Fibroblast of mammary gland (primary cell): Measurements from ENCODE around the gene ZNF22.
A peak's percentile ranks its signal among the peaks of the same experiment; 100 is the strongest.

Experiments
- DNase-seq: peaks from one replicate; pipeline ENCODE4 v3.0.0-alpha.2; 2010; ENCODE audit warnings: low read depth
- H3K4me3 ChIP-seq: 2 replicates; pipeline ENCODE4 v1.5.1; 2011; ENCODE audit warnings: low read depth, mild to moderate bottlenecking, low read length, moderate library complexity; ENCODE audit not compliant: control insufficient read depth
- TF ChIP-seq, protein P1 (sequence below): conservative IDR thresholded peaks from 2 replicates; pipeline ENCODE4 v1.5.1; 2011; ENCODE audit warnings: low read depth, low read length, inconsistent platforms; ENCODE audit not compliant: control insufficient read depth, insufficient read depth

The ZNF22 gene

GRCh38 chr10:44965651-44966097 is 35.0 kb upstream of the ZNF22 start:
- TF ChIP-seq, protein P1, sequence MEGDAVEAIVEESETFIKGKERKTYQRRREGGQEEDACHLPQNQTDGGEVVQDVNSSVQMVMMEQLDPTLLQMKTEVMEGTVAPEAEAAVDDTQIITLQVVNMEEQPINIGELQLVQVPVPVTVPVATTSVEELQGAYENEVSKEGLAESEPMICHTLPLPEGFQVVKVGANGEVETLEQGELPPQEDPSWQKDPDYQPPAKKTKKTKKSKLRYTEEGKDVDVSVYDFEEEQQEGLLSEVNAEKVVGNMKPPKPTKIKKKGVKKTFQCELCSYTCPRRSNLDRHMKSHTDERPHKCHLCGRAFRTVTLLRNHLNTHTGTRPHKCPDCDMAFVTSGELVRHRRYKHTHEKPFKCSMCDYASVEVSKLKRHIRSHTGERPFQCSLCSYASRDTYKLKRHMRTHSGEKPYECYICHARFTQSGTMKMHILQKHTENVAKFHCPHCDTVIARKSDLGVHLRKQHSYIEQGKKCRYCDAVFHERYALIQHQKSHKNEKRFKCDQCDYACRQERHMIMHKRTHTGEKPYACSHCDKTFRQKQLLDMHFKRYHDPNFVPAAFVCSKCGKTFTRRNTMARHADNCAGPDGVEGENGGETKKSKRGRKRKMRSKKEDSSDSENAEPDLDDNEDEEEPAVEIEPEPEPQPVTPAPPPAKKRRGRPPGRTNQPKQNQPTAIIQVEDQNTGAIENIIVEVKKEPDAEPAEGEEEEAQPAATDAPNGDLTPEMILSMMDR, result no peak
- no peak for DNase-seq
- H3K4me3 ChIP-seq, result no peak overlapping the region

- TF ChIP-seq, protein P1, result no peak
- H3K4me3 ChIP-seq, result no peak overlapping the region
Measured at GRCh38 chr10:44966129-44966815, 34.5 kb upstream of the ZNF22 start.

DNA sequence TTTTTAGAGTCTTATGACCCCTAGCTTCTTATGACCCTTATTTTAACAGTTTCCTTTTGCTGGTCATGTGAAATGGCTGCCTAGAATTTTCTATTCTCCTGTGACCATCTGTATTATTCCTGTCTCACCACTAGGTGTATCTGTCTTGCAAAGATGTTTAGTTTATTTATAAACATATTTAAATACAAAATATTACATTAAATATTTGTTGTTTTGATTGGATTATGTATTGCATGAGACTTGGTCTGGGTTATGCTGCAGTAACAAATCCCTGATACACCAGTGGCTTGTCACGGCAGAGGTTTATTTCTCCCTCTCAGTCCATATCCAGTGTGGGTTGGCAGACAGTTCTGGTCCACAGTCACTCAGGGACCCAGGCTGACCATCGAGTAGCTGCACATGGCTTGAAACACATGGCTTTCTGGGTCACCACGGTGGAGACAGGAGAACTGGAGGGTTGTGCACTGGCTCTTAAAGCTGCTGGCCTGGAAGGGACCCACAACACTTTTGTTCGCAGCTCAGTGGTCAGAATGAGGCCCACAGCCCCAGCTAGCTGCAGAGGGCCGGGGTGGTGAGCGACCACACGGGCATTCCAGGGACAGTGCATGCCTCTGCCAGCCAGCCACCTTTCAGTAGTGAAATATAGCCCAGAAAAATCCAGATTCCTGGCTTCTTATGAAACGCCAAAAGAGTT is 33.8 kb upstream of the ZNF22 start:
- TF ChIP-seq, protein P1, result peak; percentile 17
- no peak for DNase-seq
- H3K4me3 ChIP-seq, result no peak overlapping the region

More at GRCh38 chr10:44966129-44966815, 34.5 kb upstream of the ZNF22 start:
- no peak for DNase-seq

- DNase-seq, result no peak
- no peak overlapping the region for H3K4me3 ChIP-seq
- TF ChIP-seq, protein P1, result no peak
Measured at GRCh38 chr10:44967616-44968015, 33.1 kb upstream of the ZNF22 start.

DNA sequence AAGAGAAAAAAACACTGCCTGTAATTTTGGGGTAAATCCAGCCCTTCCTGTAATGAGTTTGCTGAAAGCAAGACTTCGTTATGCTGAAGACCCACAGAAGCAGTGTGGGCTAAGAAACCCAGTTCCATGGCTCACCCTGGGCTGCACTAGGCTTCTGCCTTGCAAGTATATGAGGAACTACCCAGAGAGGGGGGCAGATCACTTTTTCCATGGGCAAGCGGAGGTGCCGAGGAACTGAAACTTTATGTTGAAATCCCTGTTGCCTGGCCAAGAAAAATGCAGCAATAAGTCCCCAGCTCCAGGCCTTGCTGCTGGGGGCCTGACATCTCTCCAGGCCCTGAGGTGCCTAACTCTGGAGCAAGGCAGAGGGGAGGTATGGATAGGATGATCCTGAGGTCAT is 32.6 kb upstream of the ZNF22 start:
- TF ChIP-seq, protein P1, result no peak
- DNase-seq, result peak; percentile 43

GRCh38 chr10:44968500-44969400 is 32.0 kb upstream of the ZNF22 start:
- no peak overlapping the region for H3K4me3 ChIP-seq
- DNase-seq, result no peak
- TF ChIP-seq, protein P1, result no peak

More for the DNA sequence above, 32.6 kb upstream of the ZNF22 start:
- no peak overlapping the region for H3K4me3 ChIP-seq
